ENCODE data around the gene PTPRR.

DNA sequence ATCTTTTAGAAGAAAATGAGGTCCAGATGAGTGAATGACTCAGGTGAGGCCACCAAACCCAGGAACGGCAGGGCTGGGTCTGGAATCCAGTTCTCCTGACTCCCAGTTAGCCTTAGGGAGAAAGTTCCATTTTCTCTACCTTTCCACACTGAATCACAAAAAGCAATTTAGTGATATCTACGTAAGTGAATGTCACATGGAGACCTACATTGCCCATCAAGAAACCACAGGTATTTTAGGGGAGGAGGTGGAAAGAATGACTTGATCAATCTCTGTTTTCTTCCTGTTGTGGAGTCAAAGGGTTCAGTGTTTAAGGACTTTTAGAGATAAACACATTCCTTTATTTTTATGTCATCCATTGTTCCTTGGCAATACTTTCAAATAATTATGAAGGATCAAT lies 176.4 kb downstream of the PTPRR start:
- no peak for TF ChIP-seq NFRKB (IDR thresholded peaks at IDR 0.05)
- TF ChIP-seq FOXA1 (IDR thresholded peaks at IDR 0.05) = no peak
- no peak for TF ChIP-seq FOXM1 (IDR thresholded peaks at IDR 0.05; ENCODE audit: borderline replicate concordance)
- no peak for TF ChIP-seq BHLHE40 (IDR thresholded peaks at IDR 0.05; ENCODE audit: borderline replicate concordance)
- no peak for TF ChIP-seq SUZ12 (IDR thresholded peaks at IDR 0.05)
- no peak for TF ChIP-seq SP1 (IDR thresholded peaks at IDR 0.05)
- TF ChIP-seq ZNF384 (IDR thresholded peaks at IDR 0.05) = no peak
- TF ChIP-seq, protein P1, sequence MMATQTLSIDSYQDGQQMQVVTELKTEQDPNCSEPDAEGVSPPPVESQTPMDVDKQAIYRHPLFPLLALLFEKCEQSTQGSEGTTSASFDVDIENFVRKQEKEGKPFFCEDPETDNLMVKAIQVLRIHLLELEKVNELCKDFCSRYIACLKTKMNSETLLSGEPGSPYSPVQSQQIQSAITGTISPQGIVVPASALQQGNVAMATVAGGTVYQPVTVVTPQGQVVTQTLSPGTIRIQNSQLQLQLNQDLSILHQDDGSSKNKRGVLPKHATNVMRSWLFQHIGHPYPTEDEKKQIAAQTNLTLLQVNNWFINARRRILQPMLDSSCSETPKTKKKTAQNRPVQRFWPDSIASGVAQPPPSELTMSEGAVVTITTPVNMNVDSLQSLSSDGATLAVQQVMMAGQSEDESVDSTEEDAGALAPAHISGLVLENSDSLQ (IDR thresholded peaks at IDR 0.05) = no peak
- no peak for TF ChIP-seq FOXK2 (IDR thresholded peaks at IDR 0.05)
- no peak for TF ChIP-seq ARNT (IDR thresholded peaks at IDR 0.05)
- TF ChIP-seq CTBP1 (IDR thresholded peaks at IDR 0.05; ENCODE audit: borderline replicate concordance) = no peak
- no peak for TF ChIP-seq HDGF (IDR thresholded peaks at IDR 0.05; ENCODE audit: borderline replicate concordance)

Data from HEK293T (cell line).